ENCODE results near the gene RECQL5.

DNA sequence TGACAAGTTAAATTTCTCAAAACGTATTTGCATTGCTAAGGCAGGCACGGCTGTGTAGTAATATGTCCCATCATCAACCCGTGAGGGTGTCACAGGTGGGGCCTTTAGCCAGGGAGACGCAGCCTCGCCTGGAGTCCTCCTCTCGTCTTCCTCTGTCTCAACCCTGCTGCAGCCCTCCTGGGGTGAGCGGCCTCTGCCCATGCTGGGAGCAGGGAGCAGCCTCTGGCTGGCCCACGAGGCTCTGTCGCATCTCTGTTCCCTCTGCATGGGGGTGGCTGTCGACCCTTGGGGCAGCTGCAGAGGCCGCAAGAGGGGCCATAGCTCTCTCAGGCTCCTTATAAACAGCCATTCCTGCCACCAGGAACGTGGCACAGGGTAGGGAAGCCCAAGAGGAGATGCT is 34.5 kb downstream of the RECQL5 start:
- TF ChIP-seq, protein P1, sequence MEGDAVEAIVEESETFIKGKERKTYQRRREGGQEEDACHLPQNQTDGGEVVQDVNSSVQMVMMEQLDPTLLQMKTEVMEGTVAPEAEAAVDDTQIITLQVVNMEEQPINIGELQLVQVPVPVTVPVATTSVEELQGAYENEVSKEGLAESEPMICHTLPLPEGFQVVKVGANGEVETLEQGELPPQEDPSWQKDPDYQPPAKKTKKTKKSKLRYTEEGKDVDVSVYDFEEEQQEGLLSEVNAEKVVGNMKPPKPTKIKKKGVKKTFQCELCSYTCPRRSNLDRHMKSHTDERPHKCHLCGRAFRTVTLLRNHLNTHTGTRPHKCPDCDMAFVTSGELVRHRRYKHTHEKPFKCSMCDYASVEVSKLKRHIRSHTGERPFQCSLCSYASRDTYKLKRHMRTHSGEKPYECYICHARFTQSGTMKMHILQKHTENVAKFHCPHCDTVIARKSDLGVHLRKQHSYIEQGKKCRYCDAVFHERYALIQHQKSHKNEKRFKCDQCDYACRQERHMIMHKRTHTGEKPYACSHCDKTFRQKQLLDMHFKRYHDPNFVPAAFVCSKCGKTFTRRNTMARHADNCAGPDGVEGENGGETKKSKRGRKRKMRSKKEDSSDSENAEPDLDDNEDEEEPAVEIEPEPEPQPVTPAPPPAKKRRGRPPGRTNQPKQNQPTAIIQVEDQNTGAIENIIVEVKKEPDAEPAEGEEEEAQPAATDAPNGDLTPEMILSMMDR (IDR thresholded peaks at IDR 0.05), result no peak
- no peak for TF ChIP-seq POLR2A (IDR thresholded peaks at IDR 0.05)
